ENCODE measurements around the gene PRRT2.

Gene PRRT2

DNA sequence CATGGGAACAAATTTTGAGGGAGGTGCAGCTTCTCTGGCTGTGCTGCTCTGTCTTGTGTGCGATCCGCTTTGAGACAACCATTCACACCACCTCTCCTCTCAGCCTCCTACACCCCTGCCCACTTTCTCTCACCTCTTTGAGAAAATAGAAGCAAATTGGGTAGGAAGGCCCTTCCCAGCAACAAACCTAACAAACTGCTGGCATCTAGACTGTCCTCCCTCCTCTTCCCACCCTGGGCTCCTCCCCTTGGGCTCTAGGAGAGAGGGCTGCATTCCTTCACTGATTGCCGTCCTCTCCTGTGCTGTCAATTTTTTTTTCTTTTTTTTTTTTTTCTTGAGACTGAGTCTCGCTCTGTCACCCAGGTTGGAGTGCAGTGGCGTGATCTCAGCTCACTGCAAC is 37.5 kb downstream of the PRRT2 start:
- no peaks in the 10 kb centered on the region for H3K9me3 ChIP-seq (ENCODE audit: control insufficient read depth, low read length)
- no peak overlapping the region for H3K4me3 ChIP-seq (ENCODE audit: insufficient read depth, low read depth, low read length)
- no peaks in the 10 kb centered on the region for H3K36me3 ChIP-seq (ENCODE audit: control insufficient read depth, insufficient read depth, low read length)
- WGBS, 2 experiments, result 57 to 68% methylated on average over 5 of the region's 5 CpGs
- no peaks in the 10 kb centered on the region for H3K27me3 ChIP-seq (ENCODE audit: control insufficient read depth, insufficient read depth, low read length, poor library complexity, severe bottlenecking)
- no peak overlapping the region for H3K27ac ChIP-seq (ENCODE audit: insufficient read depth, low read depth, low read length, poor library complexity, severe bottlenecking)
- H3K4me1 ChIP-seq (ENCODE audit: control insufficient read depth, insufficient read depth, low read length), result no peaks in the 10 kb centered on the region

DNA sequence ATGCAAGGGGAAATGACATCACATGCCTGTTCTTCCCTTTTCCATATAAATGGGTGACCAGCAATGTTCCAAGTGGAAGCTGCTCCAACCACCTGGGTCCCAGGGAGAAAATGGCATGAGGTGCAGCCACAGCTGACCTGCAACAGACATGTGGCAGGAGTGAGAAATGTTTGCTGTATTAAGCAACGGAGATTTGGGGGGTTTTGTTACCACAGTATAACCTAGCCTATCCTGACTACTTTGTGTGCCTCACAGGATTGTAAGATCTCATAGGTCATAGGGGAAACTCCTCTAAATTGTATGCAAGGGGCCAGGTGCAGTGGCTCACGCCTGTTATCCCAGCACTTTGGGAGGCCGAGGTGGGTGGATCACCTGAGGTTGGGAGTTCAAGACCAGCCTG is 39.0 kb downstream of the PRRT2 start:
- H3K27ac ChIP-seq (ENCODE audit: insufficient read depth, low read depth, low read length, poor library complexity, severe bottlenecking), result no peak overlapping the region
- no peaks in the 10 kb centered on the region for H3K27me3 ChIP-seq (ENCODE audit: control insufficient read depth, insufficient read depth, low read length, poor library complexity, severe bottlenecking)
- no peaks in the 10 kb centered on the region for H3K9me3 ChIP-seq (ENCODE audit: control insufficient read depth, low read length)
- no peaks in the 10 kb centered on the region for H3K36me3 ChIP-seq (ENCODE audit: control insufficient read depth, insufficient read depth, low read length)
- no peak overlapping the region for H3K4me3 ChIP-seq (ENCODE audit: insufficient read depth, low read depth, low read length)
- H3K4me1 ChIP-seq (ENCODE audit: control insufficient read depth, insufficient read depth, low read length), result no peaks in the 10 kb centered on the region
- 94 to 99% methylated on average over 3 of the region's 3 CpGs for WGBS, 2 experiments

DNA sequence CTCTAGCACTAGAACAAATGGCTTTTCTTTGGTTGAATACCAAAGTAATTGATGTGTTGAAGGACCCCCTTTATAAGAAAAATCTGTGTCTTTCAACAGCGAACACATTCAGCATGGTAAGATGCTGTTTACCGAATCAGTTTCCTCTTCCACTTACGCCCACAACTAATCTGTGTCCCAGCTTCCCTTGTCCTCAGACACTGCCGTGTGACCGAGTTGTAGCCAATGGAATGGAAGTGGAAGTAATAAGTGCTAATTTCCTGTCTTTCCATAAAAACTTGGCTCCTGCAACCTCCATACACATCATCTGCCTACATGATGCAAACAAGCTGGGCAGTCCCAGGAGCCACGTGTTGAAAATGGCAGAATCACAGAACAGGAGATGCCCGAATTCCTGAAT is 40.7 kb downstream of the PRRT2 start:
- H3K27me3 ChIP-seq (ENCODE audit: control insufficient read depth, insufficient read depth, low read length, poor library complexity, severe bottlenecking), result no peaks in the 10 kb centered on the region
- H3K9me3 ChIP-seq (ENCODE audit: control insufficient read depth, low read length), result no peaks in the 10 kb centered on the region
- H3K4me3 ChIP-seq (ENCODE audit: insufficient read depth, low read depth, low read length), result no peak overlapping the region
- H3K4me1 ChIP-seq (ENCODE audit: control insufficient read depth, insufficient read depth, low read length), result no peaks in the 10 kb centered on the region
- H3K27ac ChIP-seq (ENCODE audit: insufficient read depth, low read depth, low read length, poor library complexity, severe bottlenecking), result no peak overlapping the region
- H3K36me3 ChIP-seq (ENCODE audit: control insufficient read depth, insufficient read depth, low read length), result no peaks in the 10 kb centered on the region
- WGBS, 2 experiments, result 83 to 94% methylated on average over 7 of the region's 7 CpGs

DNA sequence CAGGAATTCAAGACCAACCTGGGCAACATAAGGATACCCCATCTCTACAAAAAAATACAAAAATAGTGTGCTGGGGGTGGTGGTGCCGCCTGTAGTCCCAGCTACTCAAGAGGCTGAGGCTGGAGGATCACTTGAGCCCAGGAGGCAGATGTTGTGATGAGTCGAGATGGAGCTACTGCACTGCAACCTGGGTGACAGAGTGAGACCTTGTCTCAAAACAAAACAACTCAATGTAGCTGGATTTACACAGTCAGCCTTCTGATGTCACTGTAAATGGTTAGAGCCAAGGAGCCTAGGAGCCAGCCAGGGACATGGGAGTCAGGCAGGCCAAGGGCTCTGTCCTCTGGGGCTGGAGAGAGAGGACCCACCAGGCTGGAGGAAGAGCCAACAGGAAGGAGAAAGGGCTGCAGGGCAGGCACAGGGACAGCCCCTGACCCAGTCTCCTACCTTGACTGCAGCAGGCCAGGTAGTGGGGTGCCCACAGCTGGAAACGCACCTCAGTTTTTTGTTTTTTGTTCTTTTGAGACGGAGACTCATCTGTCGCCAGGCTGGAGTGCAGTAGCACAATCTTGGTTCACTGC is 42.6 kb downstream of the PRRT2 start:
- Histone ChIP-seq H3K4me3 (ENCODE audit: insufficient read depth, low read depth, low read length) (no peak overlapping the region), H3K36me3 (ENCODE audit: control insufficient read depth, insufficient read depth, low read length) (no peaks in the 10 kb centered on the region), H3K9me3 (ENCODE audit: control insufficient read depth, low read length) (no peaks in the 10 kb centered on the region), H3K27ac (ENCODE audit: insufficient read depth, low read depth, low read length, poor library complexity, severe bottlenecking) (no peak overlapping the region), H3K4me1 (ENCODE audit: control insufficient read depth, insufficient read depth, low read length) (no peaks in the 10 kb centered on the region), H3K27me3 (ENCODE audit: control insufficient read depth, insufficient read depth, low read length, poor library complexity, severe bottlenecking) (no peaks in the 10 kb centered on the region)
- 89 to 93% methylated on average over 5 of the region's 5 CpGs for WGBS, 2 experiments

DNA sequence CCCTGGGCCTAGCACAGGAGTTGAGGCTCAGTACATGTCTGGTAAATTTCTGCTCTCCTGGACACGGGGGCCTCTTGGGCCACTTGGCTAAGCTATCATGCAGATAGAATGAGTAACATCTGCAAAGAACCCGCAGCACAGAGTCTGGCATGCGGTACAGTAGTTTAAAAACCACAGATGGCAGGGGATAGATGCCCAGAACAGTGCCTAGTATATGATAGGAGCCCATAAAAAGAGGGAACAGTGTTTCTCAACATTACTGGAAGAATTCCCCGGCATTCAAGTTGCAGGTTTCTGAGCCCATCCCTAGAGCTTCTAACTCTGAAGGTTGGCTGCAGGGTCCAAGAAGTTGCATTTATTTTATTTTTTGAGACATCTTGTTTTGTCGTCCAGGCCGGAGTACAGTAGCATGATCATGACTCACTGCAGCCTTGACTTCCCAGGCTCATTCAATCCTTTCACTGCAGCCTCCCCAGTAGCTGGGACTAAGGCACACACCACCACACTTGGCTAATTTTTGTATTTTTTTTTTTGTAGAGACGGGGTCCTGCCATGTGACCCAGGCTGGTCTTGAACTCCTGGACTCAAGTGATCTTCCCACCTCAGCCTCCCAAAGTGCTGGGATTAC is 45.3 kb downstream of the PRRT2 start:
- H3K27ac ChIP-seq (ENCODE audit: insufficient read depth, low read depth, low read length, poor library complexity, severe bottlenecking), result no peak overlapping the region
- 92 to 94% methylated on average over 7 of the region's 7 CpGs for WGBS, 2 experiments

DNA sequence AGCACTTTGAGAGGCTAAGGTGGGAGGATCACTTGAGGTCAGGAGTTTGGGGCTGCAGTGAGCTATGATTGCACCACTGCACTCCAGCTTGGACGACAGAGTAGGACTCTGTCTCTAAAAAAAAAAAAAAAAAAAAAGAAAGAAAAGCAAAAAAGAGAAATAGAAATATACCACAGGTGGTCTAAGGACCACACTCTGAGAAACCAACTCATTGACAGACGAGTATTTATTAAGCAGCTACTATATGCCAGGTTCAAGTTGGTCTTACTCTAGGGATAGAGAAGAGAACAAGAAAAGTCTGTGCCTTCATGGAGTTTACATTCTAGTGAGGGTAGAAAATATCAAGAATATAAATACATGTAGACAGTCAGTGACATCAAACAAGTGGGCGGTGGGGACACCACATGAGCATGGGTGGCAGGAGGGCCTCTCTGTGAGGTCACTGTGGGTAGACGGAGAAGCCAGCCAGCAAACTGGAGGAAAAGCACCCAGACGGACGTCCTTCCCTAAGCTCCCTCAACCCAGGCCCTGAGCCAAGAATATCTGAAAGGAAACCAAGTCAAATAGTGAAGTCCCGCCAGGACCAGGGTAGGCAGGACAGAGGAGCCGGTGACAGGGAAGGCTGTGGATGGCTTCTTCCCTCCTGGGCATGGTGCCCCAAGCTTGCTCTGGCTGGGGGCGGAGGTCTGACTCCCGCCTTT is 46.3 kb downstream of the PRRT2 start:
- no peaks in the 10 kb centered on the region for H3K4me1 ChIP-seq (ENCODE audit: control insufficient read depth, insufficient read depth, low read length)
- H3K36me3 ChIP-seq (ENCODE audit: control insufficient read depth, insufficient read depth, low read length), result peaks cover 8% of the 10 kb centered on the region
- 94 to 95% methylated on average over 10 of the region's 10 CpGs for WGBS, 2 experiments
- no peak overlapping the region for H3K27ac ChIP-seq (ENCODE audit: insufficient read depth, low read depth, low read length, poor library complexity, severe bottlenecking)
- H3K9me3 ChIP-seq (ENCODE audit: control insufficient read depth, low read length), result no peaks in the 10 kb centered on the region
- no peaks in the 10 kb centered on the region for H3K27me3 ChIP-seq (ENCODE audit: control insufficient read depth, insufficient read depth, low read length, poor library complexity, severe bottlenecking)
- no peak overlapping the region for H3K4me3 ChIP-seq (ENCODE audit: insufficient read depth, low read depth, low read length)

More for the DNA sequence above, 45.3 kb downstream of the PRRT2 start:
- Histone ChIP-seq H3K4me3 (ENCODE audit: insufficient read depth, low read depth, low read length) (no peak overlapping the region), H3K4me1 (ENCODE audit: control insufficient read depth, insufficient read depth, low read length) (no peaks in the 10 kb centered on the region), H3K9me3 (ENCODE audit: control insufficient read depth, low read length) (no peaks in the 10 kb centered on the region), H3K27me3 (ENCODE audit: control insufficient read depth, insufficient read depth, low read length, poor library complexity, severe bottlenecking) (no peaks in the 10 kb centered on the region), H3K36me3 (ENCODE audit: control insufficient read depth, insufficient read depth, low read length) (peaks cover 8% of the 10 kb centered on the region)

DNA sequence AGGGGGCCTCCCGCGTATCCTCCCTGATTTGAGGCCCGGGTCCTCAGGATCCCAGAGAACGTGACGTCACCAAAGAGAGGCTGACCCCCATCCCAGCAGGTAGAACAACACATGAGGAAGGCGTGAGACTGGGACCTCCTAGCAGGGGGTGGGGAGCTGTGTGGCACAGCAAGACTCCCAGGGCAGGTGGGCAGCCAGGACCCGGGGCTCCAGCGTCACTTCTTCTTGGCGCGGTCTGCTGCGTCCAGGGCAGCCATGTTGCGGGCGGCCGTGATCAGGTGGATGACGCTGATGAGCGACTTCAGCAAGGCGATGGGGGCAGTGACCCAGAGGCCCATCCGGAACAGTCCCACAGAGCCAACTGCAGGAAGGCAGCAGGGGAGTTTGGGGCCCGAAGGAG is 47.0 kb downstream of the PRRT2 start:
- no peaks in the 10 kb centered on the region for H3K27me3 ChIP-seq (ENCODE audit: control insufficient read depth, insufficient read depth, low read length, poor library complexity, severe bottlenecking)
- H3K4me1 ChIP-seq (ENCODE audit: control insufficient read depth, insufficient read depth, low read length), result no peaks in the 10 kb centered on the region
- peaks cover 8% of the 10 kb centered on the region for H3K36me3 ChIP-seq (ENCODE audit: control insufficient read depth, insufficient read depth, low read length)
- no peaks in the 10 kb centered on the region for H3K9me3 ChIP-seq (ENCODE audit: control insufficient read depth, low read length)
- H3K4me3 ChIP-seq (ENCODE audit: insufficient read depth, low read depth, low read length), result no peak overlapping the region
- WGBS, 2 experiments, result 96% methylated on average over 19 of the region's 19 CpGs
- H3K27ac ChIP-seq (ENCODE audit: insufficient read depth, low read depth, low read length, poor library complexity, severe bottlenecking), result no peak overlapping the region

DNA sequence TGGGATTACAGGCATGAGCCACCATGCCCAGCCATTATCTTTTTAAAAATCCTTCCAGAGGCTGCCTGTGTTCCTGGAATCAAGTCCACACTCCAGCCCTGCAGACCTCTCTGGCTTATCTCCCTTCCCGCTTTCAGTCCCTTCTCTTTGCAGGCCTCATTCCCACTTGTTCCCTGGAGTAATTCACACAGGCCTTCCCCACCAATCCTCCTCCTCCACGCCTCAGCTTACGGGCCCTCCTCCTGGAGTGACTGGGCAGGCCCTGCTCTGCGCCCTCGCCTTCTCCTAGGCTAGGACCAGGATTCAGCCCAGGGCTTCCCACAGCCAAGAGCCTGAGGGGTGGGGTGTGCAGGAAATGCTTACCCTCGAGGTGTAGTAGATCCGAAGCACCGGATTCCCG is 48.2 kb downstream of the PRRT2 start:
- Histone ChIP-seq H3K27ac (ENCODE audit: insufficient read depth, low read depth, low read length, poor library complexity, severe bottlenecking) (no peak overlapping the region), H3K4me1 (ENCODE audit: control insufficient read depth, insufficient read depth, low read length) (no peaks in the 10 kb centered on the region), H3K36me3 (ENCODE audit: control insufficient read depth, insufficient read depth, low read length) (peaks cover 8% of the 10 kb centered on the region), H3K27me3 (ENCODE audit: control insufficient read depth, insufficient read depth, low read length, poor library complexity, severe bottlenecking) (no peaks in the 10 kb centered on the region), H3K9me3 (ENCODE audit: control insufficient read depth, low read length) (no peaks in the 10 kb centered on the region), H3K4me3 (ENCODE audit: insufficient read depth, low read depth, low read length) (no peak overlapping the region)
- 95 to 96% methylated on average over 9 of the region's 9 CpGs for WGBS, 2 experiments

DNA sequence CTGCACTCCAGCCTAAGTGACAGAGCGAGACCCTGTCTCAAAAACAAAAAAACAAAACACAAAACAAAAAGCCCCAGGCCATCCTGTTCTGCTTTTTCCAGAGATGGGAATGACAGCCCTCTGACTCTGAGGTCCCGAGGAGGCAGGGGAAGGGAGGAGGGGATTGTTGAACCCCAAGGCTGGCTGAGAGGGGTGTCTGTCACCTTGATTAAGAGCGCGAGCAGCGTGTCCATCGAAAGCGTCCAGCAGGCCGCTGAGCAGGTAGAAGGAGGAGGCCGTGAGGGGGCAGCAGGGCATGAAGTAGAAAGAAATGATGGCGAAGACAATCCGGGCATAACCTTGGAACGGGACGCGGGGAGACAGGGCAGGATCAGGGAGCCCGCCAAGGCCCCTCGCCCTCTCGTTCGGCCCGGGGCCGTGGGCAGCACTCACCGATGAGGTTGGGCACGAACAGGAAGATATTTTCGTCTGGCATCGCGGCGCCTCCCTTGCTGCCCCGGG is 50.4 kb downstream of the PRRT2 start:
- Histone ChIP-seq H3K4me3 (ENCODE audit: insufficient read depth, low read depth, low read length) (peak overlapping the region; percentile 90), H3K27ac (ENCODE audit: insufficient read depth, low read depth, low read length, poor library complexity, severe bottlenecking) (peak overlapping the region; percentile 98), H3K27me3 (ENCODE audit: control insufficient read depth, insufficient read depth, low read length, poor library complexity, severe bottlenecking) (no peaks in the 10 kb centered on the region), H3K4me1 (ENCODE audit: control insufficient read depth, insufficient read depth, low read length) (no peaks in the 10 kb centered on the region), H3K36me3 (ENCODE audit: control insufficient read depth, insufficient read depth, low read length) (peaks cover 8% of the 10 kb centered on the region), H3K9me3 (ENCODE audit: control insufficient read depth, low read length) (no peaks in the 10 kb centered on the region)
- 3% methylated on average over 27 of the region's 27 CpGs for WGBS, 2 experiments

DNA sequence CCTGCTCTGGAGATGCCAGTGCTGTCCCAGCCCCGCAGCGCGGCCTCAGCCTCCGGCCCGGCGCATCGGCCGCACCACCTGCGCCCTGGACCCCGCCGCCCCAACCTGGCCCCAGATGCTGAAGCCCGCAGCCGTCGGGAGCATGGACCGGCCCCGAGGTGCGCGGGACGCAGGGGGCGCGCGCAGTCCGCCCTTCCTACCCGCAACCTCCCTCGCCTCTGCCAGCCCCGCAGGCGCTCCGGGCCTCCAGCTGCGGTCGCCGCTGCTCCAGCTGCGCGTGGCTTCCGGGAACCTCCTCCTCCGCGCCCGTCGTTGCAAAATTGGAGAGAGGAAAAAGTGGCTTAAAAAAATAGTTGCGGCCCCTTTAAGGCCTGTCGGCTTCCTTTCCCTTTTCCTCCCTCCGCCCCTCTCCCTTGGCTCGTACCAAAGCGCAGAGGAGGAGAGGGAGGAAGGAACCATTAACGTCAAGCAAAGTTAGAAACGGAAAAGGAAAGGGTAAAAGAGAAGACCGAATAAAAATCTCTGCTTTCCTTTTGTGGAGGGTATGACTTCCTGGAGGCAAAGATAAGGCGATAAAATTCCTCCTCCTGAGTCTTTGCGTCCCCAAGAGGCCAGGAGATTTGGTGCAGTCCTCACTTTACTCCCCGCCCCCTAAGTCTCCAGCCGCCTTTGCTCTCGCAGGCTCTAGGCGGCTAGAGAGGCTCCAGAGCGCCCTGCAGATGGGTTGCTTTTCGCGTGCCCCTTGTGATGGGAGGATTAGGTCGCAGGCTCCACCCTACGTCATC is 51.1 kb downstream of the PRRT2 start, which contains the start of gene CDIPT:
Gene CDIPT (minus strand): TSS at position 343 of the 785 bp plus-strand sequence. CDS start 369 bp downstream, outside the sequence.
- H3K27me3 ChIP-seq (ENCODE audit: control insufficient read depth, insufficient read depth, low read length, poor library complexity, severe bottlenecking), result no peaks in the 10 kb centered on the region
- no peaks in the 10 kb centered on the region for H3K9me3 ChIP-seq (ENCODE audit: control insufficient read depth, low read length)
- 0% methylated on average over 56 to 57 of the region's 57 CpGs for WGBS, 2 experiments
- H3K4me1 ChIP-seq (ENCODE audit: control insufficient read depth, insufficient read depth, low read length), result no peaks in the 10 kb centered on the region
- peak within 1 kb of the TSS; percentile 90 for H3K4me3 ChIP-seq (ENCODE audit: insufficient read depth, low read depth, low read length)
- peak within 1 kb of the TSS; percentile 98 for H3K27ac ChIP-seq (ENCODE audit: insufficient read depth, low read depth, low read length, poor library complexity, severe bottlenecking)
- peaks cover 8% of the 10 kb centered on the region for H3K36me3 ChIP-seq (ENCODE audit: control insufficient read depth, insufficient read depth, low read length)

All from ectodermal cell (in vitro differentiated cells).